NOMO-1 treated with dmso at 0.1 percent for 144 hours (cell line): ENCODE data around the gene GRIA3.

Experiments used
- DNase-seq: peaks from one replicate; lab custom pipeline; 2025; ENCODE audit not compliant: unreplicated experiment; lab: John Stamatoyannopoulos, UW

GRIA3 gene

DNA sequence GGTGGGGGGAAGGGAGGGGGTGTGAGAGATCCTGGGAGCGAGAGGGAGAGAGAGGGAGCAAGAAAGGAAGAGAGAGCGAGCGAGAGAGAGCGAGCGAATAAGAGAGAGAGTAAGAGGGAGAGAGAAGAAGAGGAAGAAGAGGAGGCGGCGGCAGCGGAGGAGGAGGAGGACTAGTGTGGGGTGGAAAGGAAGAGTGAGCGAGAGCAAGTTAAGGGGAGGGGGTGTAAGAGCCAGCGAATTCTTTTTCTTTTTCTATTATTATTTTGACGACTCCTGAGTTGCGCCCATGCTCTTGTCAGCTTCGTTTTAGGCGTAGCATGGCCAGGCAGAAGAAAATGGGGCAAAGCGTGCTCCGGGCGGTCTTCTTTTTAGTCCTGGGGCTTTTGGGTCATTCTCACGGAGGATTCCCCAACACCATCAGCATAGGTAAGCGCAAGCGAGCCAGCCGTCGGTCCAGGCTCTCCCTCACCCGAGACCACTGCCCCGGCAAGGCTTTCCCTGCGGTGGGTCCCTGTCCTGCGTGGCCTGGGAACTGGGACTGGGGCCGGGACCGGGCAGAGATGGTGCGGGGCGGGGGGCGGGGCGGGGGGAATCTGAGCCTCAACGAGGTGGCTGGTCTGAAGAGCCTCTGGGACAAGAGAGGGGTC lies at the start of gene GRIA3:
Gene GRIA3 (plus strand): TSS at position 60 of the 647 bp plus-strand sequence. CDS start 258 bp downstream, at position 318.
- no peak for DNase-seq

DNA sequence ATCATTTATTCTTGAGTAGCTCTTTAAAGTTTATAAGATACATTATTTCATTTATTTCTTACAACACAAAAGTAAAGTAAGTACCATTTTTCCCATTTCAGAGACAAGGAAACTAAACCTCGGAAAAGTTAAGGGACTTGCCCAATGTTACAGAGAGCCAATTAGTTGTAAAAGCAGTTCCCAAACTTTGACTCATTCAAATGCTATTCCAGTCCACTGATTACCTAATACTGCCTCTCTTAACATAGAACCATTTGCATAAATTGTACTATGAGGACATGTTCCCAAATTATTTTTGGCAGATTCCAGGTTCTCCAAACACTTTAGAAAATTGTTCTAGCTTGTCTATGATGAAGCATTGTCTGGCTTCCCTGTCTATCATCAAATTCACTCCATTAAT lies 45.6 kb upstream of the GRIA3 start:
- no peak for DNase-seq

DNA sequence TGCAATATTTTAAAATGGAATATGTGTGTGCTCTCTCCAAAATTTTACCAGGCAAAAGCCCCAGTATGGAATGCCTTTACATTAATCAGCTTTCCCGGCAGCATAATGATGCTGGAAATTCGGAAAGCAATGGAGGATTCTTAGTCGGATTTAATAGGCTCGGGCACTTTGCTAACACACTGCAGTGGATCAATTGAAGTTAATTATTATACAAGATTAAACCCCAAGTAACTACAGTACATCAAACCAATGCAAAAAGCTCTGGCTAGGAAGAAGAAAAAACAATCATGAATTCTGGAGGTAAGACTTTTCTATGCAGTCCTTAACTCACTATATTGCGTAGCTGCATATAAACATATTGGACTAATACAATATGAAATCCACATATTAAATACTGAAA lies 43.6 kb upstream of the GRIA3 start:
- DNase-seq = no peak

DNA sequence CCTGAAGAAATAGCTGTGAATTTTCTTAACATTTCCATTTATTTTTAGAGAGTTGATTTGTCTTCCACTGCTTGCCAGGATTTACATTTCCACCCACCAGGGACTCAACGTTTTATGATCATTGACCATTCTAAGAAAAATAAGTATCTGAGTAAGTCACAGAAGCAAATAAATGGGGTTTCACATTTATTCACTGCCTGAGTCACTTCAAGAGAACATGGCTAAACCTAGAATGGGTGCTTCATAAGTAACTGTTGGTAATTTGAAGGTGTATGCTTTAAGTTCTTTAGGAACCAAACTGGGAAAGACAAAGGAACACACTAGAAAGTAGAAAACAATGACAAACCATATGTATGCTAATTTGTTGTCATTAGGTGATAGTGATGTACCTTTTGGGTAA lies 43.2 kb upstream of the GRIA3 start:
- DNase-seq = no peak

DNA sequence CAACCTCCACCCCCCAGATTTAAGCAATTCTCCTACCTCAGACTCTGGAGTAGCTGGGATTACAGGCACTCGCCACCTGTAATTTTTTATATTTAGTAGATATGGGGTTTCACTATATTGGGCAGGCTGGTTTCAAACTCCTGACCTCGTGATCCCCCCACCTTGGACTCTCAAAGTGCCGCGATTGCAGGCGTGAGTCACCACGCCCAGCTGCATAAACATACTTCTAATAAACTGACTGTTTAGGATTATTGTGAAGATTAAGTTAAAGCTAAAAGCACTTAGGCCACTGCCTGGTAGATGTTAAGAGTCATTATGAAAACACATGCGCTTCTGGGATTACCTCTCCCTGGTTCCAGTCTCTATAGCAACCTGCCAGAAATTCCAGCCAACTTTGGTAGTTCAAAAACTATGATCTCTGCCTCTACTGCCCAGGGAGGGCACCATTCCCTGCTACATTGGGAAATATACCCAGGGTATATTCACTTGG lies 30.2 kb upstream of the GRIA3 start:
- DNase-seq = no peak

DNA sequence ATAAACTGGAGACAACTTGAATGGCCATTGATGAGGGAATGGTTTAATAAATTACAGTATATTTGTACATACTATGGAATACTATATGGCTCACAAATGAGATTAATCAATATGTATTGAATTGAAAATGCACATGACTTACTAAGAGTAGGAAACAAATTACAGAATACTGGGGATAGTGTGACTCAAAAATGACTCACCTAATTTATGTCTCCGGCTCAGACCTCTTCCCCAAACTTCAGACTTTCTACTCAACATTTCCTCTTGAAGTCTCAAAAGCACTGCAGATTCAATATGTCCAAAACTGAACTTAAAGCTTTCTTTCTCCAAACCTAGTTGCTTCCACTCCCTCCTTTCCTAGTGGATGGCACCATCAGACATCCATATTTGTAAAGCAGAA lies 28.8 kb upstream of the GRIA3 start:
- peak; percentile 3 for DNase-seq

DNA sequence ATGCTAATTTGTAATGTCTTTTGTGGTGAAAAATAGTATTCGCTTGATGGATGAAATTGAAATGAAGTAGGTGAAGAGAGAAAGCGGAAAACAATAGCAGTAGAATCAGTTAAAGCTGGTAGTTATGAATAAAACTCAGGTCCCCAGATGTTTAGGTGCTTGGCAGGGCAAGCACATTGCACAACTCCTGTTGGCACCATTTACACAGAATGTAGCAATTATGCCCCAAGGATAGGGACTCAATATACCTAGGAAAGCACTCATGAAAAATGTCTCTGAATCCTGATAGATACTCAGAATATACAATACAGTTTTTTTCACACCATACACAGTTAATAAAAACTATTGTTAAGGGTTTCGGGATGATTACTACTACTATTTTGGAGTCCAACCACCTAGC lies 26.5 kb upstream of the GRIA3 start:
- no peak for DNase-seq

DNA sequence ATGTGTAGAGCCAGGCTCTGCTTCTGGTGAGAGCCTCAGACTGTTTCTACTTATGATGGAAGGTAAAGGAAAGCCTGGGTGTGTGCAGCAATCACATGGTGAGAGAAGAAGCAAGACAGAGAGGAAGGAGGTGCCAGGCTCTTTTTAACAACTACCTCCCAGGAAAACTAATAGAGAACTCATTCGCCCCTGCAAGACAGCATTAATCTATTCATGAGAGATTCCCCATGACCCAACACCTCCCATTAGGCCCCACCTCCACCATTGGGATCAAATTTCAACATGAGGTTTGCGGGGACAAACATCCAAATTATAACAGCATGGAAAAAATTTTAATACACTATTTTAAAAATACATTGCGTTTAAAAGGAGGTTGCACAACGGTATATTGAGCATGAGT lies 24.7 kb upstream of the GRIA3 start:
- no peak for DNase-seq

DNA sequence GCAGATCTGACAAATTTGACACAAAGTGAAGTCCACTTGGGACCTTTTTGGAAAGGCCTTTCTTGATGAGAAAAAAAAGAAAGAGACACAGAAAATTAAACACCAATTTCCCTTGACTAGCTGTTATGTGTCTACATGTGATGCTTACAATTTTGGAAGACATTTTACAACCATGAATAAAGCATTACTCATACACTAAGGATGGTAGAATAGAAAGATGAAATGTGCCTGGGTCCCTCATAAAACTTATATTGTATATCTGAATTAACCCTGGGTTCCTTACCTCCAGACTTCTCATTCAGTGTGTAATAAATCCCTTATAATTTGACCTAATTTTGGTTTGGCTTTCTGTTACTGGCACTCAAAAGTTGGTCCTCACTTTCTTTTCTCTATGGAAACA lies 16.5 kb upstream of the GRIA3 start:
- no peak for DNase-seq

DNA sequence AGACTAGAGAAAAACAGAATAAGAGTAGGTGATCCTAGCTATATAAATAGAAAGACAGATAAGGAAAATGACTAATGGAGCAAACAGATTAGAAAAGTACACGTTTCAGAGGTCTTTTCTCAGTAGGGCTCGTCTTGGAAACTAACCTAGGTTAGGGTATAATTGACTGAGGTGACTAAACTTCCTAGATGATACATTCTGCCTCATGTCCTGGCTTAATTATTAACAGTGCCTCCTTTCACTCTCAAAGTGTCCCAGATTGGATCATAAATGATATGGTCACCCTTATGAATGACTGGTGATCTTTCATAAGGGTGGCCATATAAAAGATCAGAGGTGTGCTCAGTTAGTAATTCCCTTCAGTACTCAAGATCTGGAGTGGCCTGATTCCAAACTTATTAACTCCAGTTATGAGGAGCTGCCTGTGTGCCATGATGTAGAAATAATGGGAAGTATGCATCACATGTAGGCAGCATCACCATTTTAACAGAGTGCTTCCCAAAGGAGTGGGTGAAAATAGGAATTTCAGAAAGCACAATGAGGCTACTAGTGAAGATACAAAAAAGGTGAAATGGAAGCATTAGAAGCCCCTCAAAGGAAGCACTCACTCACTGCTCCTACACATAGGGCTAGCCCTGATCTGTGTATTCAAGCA lies 14.7 kb upstream of the GRIA3 start:
- DNase-seq = no peak

DNA sequence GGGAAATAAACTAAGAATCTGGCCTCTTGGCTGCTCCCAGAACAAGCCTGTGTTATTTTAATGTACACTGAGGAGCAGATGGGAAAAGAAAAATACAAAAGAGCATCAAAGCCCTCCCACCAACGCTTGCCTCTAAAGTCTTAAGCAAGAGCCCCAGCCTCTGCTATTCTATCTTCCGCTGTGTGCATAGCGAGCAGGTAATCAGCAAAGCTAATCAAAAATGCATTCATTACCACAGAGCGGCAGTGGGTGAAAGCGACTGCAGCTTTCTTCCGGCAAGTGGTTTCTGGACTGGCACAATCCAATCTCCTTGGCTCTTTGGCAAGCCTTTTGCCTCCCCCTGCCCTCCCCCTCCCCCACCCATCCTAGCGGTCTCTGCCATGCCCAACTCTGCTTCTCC lies 13.5 kb upstream of the GRIA3 start:
- DNase-seq = no peak

DNA sequence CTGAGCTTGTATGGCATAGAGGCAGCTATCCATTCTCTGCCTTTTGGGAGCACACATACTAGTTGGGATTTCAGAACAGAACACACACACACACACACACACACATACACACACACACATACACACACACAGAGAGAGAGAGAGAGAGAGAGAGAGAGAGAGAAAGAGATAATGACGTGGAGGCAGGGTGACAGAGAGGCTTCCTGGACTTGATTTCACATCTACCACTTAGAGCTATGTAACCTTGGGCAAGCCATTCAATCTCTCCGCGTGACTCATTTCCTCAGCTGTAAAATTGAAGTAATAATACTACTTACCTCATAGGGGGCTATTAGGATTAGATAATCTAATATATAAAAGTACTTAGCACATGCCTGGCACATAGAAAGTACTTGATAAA lies 12.3 kb upstream of the GRIA3 start:
- no peak for DNase-seq

DNA sequence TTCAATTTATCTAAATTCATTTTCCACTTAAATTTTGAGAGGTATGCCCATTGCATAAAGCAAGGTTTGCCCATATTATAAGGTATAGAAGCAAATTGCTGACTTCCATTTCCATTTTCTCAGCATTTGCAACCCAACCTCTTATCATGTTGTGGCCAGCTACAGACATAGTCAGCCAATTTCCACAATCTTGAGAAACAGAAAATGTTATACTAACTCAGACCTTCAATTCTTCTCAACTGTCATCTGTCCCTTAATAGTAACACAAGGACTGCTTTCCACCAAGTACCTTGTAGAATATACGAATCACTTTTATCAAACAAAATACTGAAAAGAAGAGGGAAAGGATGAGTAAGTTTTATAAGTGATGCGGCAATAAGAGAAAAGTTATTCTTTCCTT lies 11.2 kb upstream of the GRIA3 start:
- no peak for DNase-seq

DNA sequence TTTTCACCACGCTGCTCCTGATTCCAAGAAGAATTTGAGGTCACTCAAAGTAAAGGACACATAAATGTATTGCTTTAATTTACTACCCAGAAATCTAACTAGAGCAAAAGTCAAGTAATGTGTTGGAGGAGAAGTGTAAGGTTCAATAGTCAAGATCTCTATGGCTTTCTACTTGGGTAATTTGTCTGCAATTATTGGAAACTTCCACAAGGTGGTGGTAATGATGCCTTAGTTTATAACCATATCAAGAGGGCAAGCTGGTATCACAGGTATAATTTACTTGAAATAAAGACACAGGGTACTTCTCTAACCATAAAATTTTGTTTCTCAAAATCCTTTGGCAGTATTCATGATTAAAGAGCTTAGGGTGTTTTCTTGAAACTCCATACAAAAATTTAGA lies 10.2 kb upstream of the GRIA3 start:
- DNase-seq = no peak

DNA sequence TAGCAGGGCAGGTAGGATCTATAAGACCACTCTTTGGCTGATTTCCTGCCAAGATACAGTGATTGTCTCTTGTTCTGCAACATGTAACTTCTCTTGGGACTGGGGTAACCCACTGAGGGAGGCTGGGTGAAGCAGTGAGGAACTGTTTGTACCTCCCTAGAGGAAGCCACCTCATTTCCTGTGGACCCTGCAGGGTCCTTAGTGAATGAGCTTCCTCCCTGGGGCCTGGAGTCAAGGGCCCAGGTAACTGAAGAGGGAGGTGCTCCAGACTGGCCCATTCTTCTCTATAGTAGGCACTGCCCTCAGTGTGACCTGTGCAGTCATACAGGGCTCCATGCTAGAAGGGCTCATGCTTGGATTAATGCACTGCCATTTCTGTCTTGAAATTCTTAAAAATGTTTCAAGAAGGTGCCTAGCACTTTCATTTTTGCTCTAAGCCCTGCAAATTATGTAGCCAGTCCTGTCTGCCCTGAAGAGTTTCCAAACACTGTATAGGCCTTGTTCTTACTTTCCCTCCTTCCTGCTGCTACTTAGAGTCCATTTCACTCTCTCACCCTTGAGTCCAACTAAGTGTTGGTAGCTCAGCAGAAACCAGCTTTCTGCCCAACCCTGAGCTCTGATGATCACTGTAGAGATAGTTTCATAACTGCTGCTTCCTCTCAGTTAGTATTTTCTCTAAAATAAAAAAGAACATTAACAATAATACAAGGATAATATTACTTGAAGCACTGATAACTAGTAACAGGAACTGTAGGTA lies 8.5 kb upstream of the GRIA3 start:
- no peak for DNase-seq

DNA sequence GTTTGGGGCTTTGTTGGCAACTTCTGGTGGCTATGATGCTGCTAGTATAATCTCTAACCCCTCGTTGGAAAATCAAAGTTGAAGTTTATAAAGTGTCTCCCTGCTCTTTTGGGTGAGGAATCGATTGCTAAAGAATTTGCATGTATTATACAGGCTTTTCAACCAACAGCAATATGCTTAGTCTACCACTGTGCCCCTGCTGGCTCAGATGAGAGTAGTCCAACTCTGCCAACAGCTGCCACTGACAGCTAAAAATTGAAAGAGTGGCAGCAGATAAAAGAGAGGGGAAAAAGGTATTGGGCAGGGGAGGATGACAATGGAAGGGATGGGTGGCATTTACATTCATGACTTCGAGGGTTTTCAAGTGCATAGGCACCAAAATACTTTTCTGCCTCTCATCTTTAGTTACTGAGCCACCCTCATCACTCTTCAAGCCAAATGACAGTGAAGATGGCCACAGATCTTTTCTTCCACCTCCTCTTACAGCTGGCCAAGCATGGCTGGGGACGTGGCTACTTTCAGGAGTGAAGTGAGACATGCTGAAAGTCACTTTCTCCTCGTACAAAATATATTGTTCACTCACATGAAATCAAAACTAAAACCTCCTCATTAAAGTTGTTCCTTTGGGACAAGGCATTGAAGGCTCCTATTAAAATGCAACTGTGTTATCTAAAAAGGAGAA lies 2.7 kb upstream of the GRIA3 start:
- DNase-seq = no peak

DNA sequence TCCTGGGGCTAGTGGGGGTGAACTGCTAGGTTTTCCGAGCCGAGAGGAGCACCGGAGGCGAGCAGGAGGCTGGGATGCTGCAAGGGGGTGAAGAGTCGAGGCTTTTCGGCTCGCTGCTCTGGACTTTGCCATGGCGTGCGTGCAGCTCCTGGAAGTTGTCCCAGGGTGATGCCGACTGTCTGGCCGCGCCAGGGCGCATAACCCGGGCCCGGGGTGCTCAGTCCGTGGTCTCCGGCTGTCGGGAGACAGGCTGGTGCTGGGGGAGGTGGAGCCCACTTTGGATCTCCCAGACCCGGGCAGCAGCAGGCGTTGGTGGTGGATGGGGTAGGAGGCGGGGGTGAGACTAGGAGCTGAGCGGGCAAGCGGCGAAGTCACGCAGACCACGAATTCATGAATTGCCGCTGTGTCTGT lies 793 bp downstream of the GRIA3 start:
- no peak for DNase-seq

DNA sequence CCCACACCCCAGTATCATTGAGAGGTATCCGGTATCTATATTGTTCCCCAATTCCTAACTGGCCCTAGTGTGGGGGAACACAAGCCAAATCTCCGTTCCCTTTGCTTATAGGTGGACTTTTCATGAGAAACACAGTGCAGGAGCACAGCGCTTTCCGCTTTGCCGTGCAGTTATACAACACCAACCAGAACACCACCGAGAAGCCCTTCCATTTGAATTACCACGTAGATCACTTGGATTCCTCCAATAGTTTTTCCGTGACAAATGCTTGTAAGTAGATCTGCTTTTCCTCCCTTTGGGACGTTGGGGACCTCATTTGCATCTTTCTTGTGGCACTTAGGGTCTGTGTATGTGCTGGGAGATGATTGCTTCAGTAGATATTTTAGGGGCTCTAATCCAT lies 1.6 kb downstream of the GRIA3 start:
- no peak for DNase-seq

DNA sequence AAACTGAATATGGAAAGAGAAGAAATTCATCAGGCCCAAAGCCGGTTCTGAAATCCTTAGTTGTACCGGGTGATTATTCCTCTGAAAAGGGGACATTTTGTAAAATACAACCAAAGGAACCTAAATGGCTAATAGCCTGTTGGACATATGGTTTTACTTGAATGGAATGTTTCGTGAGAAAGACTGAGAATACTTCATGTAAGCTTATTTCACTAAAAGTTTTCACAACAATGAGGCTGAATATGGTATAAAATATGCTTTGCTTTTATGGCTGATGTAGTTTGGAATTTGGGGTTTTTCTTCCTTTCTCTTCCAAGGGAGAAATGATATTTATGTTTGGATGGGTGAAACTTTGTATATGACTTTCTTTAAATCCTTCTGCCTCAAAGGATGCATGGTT lies 2.7 kb downstream of the GRIA3 start:
- DNase-seq = no peak

DNA sequence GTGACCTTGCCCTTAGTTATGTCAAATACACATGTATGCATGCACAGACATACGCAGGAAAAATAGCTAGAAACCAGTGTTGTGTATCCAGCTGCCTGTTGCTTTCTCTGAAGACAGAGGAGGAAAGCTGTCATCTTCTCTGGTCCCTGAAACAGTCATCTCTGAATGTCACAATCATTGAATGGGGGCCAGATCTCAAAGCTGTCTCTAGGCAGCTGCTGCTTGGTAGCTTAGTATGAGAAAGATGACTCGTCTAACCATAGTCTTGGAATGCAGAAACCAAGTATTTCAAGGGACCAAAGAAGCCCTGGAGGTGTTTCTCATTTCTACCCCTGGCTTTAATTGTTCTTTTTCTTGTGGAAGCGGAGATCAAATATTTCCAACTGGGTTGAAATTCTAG lies 4.0 kb downstream of the GRIA3 start:
- no peak for DNase-seq

DNA sequence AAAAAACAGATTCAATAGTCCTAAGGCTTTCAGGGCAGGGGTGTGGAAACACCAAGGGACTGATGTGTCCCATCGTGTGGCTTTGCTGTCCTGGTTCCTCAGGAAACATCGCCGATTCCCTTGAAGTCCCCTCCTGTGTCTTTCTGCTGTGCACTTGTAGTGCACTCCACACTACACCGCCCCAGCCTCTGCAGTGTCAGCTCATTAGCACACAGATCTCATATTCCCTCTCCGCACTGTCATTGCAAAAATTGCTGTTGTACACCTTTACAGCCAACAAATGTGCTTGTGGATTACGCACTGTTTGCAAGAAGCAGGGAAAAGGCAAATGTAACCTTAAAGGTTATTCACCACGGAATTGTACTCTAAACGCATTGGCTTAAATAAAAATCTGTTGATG lies 5.3 kb downstream of the GRIA3 start:
- DNase-seq = no peak

DNA sequence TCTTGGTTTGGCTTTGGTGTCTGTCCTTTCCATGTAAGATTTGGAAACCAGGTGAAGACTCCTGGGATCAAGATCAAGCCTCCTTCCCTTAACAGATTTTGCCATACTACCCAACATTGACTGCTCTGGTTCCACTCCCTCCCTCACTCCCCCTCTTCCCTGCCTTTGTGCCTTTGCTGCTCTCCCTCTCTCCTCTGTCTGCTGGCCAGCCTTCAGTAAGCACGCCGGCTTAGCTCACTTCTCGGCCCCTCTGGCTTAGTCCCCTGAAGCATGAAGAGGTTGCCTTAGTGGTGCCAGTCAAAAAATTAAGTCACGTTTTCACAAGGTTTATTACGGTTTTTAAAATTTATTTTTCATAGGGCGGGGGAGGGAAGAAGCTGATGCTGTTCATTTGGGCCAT lies 6.0 kb downstream of the GRIA3 start:
- no peak for DNase-seq
